ENCODE results near the gene SLC27A6. TPM values are rescaled to one million over a fixed set of nuclear protein-coding genes. Genes with fewer than 3 reads are reported as not detected.

Gene SLC27A6
- polyA plus RNA-seq, 1 of the 3 experiments (the other 2 are of a cell fraction) = 0.12 TPM

- Histone ChIP-seq H3K4me3 (ENCODE audit: low read depth in 2 of 2, low read length in 1 of 2) (no peak overlapping the region), H3K36me3 (replicated peaks in 1 of 2; ENCODE audit: control insufficient read depth in 1 of 2, insufficient read depth in 2 of 2, low read length in 1 of 2) (no peaks in the 10 kb centered on the region), H3K9ac (no peak overlapping the region), H2AFZ (ENCODE audit: low read depth) (no peak overlapping the region), H3K9me2 (0 out of 2 replicates have a peak, but pooled peaks cover 2% of the 10 kb centered on the region), H3K79me2 (ENCODE audit: insufficient read depth) (no peaks in the 10 kb centered on the region), H3F3A (replicated peaks; ENCODE audit: insufficient read depth) (no peaks in the 10 kb centered on the region), H3K4me2 (no peak overlapping the region), H3K27ac (ENCODE audit: low read depth in 2 of 2, low read length in 1 of 2) (no peak overlapping the region), H4K20me1 (ENCODE audit: insufficient read depth) (no peaks in the 10 kb centered on the region), H3K4me1 (ENCODE audit: control insufficient read depth in 1 of 2, insufficient read depth in 2 of 2, low read depth in 1 of 2, low read length in 1 of 2) (peaks cover 0 to 2% of the 10 kb centered on the region in 2 experiments; a peak in 1 of 4 replicates), H3K27me3 (ENCODE audit: insufficient read depth) (no peaks in the 10 kb centered on the region), H3K9me3 (no peaks in the 10 kb centered on the region)
- ChIA-PET POLR2A (no interaction called here), CTCF (interaction anchor here (0.9 kb wide), 1 partner anchor 12 kb away, joined by 3 read pairs; no protein-coding TSS in a partner anchor)
- 35% methylated on average over 4 of the region's 4 CpGs for WGBS (ENCODE audit: low lambda C conversion rate)
- TF ChIP-seq FOSL2 (IDR thresholded peaks at IDR 0.05; ENCODE audit: borderline replicate concordance, low read depth) (no peak), MEF2A (IDR thresholded peaks at IDR 0.05; ENCODE audit: borderline replicate concordance, low read depth) (no peak), YY1 (IDR thresholded peaks at IDR 0.05; ENCODE audit: low read depth) (no peak), NFIC (IDR thresholded peaks at IDR 0.05; ENCODE audit: borderline replicate concordance) (no peak), TAF1 (IDR thresholded peaks at IDR 0.05; ENCODE audit: borderline replicate concordance, low read depth, low read length) (no peak), EP300 (IDR thresholded peaks at IDR 0.05; ENCODE audit: borderline replicate concordance in 1 of 2, low read depth in 1 of 2, low read length in 1 of 2) (no peak), RCOR1 (IDR thresholded peaks at IDR 0.05; ENCODE audit: low read length) (no peak), RXRA (IDR thresholded peaks at IDR 0.05; ENCODE audit: borderline replicate concordance, low read depth) (no peak)
- TF ChIP-seq, protein P1, sequence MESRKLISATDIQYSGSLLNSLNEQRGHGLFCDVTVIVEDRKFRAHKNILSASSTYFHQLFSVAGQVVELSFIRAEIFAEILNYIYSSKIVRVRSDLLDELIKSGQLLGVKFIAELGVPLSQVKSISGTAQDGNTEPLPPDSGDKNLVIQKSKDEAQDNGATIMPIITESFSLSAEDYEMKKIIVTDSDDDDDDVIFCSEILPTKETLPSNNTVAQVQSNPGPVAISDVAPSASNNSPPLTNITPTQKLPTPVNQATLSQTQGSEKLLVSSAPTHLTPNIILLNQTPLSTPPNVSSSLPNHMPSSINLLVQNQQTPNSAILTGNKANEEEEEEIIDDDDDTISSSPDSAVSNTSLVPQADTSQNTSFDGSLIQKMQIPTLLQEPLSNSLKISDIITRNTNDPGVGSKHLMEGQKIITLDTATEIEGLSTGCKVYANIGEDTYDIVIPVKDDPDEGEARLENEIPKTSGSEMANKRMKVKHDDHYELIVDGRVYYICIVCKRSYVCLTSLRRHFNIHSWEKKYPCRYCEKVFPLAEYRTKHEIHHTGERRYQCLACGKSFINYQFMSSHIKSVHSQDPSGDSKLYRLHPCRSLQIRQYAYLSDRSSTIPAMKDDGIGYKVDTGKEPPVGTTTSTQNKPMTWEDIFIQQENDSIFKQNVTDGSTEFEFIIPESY (IDR thresholded peaks at IDR 0.05; ENCODE audit: borderline replicate concordance, low read depth) = no peak
- TF ChIP-seq, protein P2, sequence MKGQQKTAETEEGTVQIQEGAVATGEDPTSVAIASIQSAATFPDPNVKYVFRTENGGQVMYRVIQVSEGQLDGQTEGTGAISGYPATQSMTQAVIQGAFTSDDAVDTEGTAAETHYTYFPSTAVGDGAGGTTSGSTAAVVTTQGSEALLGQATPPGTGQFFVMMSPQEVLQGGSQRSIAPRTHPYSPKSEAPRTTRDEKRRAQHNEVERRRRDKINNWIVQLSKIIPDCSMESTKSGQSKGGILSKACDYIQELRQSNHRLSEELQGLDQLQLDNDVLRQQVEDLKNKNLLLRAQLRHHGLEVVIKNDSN (IDR thresholded peaks at IDR 0.05; ENCODE audit: borderline replicate concordance, low read depth) = no peak
- TF ChIP-seq, protein P3, sequence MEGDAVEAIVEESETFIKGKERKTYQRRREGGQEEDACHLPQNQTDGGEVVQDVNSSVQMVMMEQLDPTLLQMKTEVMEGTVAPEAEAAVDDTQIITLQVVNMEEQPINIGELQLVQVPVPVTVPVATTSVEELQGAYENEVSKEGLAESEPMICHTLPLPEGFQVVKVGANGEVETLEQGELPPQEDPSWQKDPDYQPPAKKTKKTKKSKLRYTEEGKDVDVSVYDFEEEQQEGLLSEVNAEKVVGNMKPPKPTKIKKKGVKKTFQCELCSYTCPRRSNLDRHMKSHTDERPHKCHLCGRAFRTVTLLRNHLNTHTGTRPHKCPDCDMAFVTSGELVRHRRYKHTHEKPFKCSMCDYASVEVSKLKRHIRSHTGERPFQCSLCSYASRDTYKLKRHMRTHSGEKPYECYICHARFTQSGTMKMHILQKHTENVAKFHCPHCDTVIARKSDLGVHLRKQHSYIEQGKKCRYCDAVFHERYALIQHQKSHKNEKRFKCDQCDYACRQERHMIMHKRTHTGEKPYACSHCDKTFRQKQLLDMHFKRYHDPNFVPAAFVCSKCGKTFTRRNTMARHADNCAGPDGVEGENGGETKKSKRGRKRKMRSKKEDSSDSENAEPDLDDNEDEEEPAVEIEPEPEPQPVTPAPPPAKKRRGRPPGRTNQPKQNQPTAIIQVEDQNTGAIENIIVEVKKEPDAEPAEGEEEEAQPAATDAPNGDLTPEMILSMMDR (IDR thresholded peaks at IDR 0.05) = no peak
- DNase-seq = no peak
These were observed 48.9 kb downstream of the SLC27A6 start for GRCh38 chr5:129014185-129014584.

GRCh38 chr5:129018837-129019236 is 53.5 kb downstream of the SLC27A6 start:
- H3K9ac ChIP-seq = no peak overlapping the region
- ChIA-PET POLR2A (no interaction called here), CTCF (no interaction called here)
- peak overlapping the region in 1 of 2 experiments; percentile 76; a peak in 1 of 4 replicates for H3K27ac ChIP-seq (ENCODE audit: low read depth in 2 of 2, low read length in 1 of 2)
- peaks cover 0 to 21% of the 10 kb centered on the region in 2 experiments; a peak in 2 of 4 replicates for H3K4me1 ChIP-seq (ENCODE audit: control insufficient read depth in 1 of 2, insufficient read depth in 2 of 2, low read depth in 1 of 2, low read length in 1 of 2)
- no peaks in the 10 kb centered on the region for H3K79me2 ChIP-seq (ENCODE audit: insufficient read depth)
- DNase-seq = peak; percentile 39
- H3K36me3 ChIP-seq (replicated peaks in 1 of 2; ENCODE audit: control insufficient read depth in 1 of 2, insufficient read depth in 2 of 2, low read length in 1 of 2) = no peaks in the 10 kb centered on the region
- H3K4me3 ChIP-seq (ENCODE audit: low read depth in 2 of 2, low read length in 1 of 2) = no peak overlapping the region
- H2AFZ ChIP-seq (ENCODE audit: low read depth) = no peak overlapping the region
- no peaks in the 10 kb centered on the region for H3K27me3 ChIP-seq (ENCODE audit: insufficient read depth)
- H3F3A ChIP-seq (replicated peaks; ENCODE audit: insufficient read depth) = no peaks in the 10 kb centered on the region
- no peaks in the 10 kb centered on the region for H3K9me3 ChIP-seq
- H3K9me2 ChIP-seq = 0 out of 2 replicates have a peak, but pooled peaks cover 2% of the 10 kb centered on the region
- TF ChIP-seq GATA2 (CRISPR knock-in tag; IDR thresholded peaks at IDR 0.05) (peak; percentile 87), POLR2AphosphoS5 (IDR thresholded peaks at IDR 0.05; ENCODE audit: low read depth, low read length) (0 out of 2 replicates have a peak, but pooled peaks have one; percentile 24), TCF12 (IDR thresholded peaks at IDR 0.05) (peak; percentile 55), RCOR1 (IDR thresholded peaks at IDR 0.05; ENCODE audit: low read length) (peak; percentile 88), TEAD4 (IDR thresholded peaks at IDR 0.05; ENCODE audit: borderline replicate concordance, insufficient read depth) (0 out of 2 replicates have a peak, but pooled peaks have one; percentile 70), JUND (IDR thresholded peaks at IDR 0.05) (peak; percentile 20; the same call in 1 of the 2 replicates), EP300 (IDR thresholded peaks at IDR 0.05; ENCODE audit: borderline replicate concordance in 1 of 2, low read depth in 1 of 2, low read length in 1 of 2) (peak in 1 of 2 experiments; percentile 95; a peak in 2 of 4 replicates)
- TF ChIP-seq, protein P3 (IDR thresholded peaks at IDR 0.05) = no peak
- TF ChIP-seq, protein P2 (IDR thresholded peaks at IDR 0.05; ENCODE audit: borderline replicate concordance, low read depth) = no peak
- H4K20me1 ChIP-seq (ENCODE audit: insufficient read depth) = no peaks in the 10 kb centered on the region
- H3K4me2 ChIP-seq = no peak overlapping the region

Measured in SK-N-SH (cell line).